ENCODE data around the gene RXFP4.

Gene RXFP4

GRCh38 chr1:155911156-155912055 lies 30.0 kb upstream of the RXFP4 start, which contains the start of gene RIT1:
Gene RIT1 (minus strand): TSS chr1:155911349. CDS start chr1:155910761, 588 bp downstream.
- Histone ChIP-seq H3K23ac (ENCODE audit: low read length in 2 of 2) (peak within 1 kb of the TSS in 1 of 2 experiments; percentile 66), H3K79me1 (replicated peaks; ENCODE audit: low read length, poor library complexity, severe bottlenecking) (peaks cover 9% of the 10 kb centered on the region), H3K27ac (ENCODE audit: low read length, poor library complexity, severe bottlenecking) (peak within 1 kb of the TSS; percentile 63), H2AFZ (ENCODE audit: low read depth, low read length) (peak within 1 kb of the TSS; percentile 60), H3K4me1 (ENCODE audit: control insufficient read depth, insufficient read depth, low read depth, low read length) (peaks cover 2% of the 10 kb centered on the region), H2BK120ac (ENCODE audit: low read depth, low read length) (peak within 1 kb of the TSS; percentile 52), H4K91ac (ENCODE audit: low read length) (peak within 1 kb of the TSS; percentile 80), H2BK12ac (ENCODE audit: low read length in 2 of 2) (peak within 1 kb of the TSS in 1 of 2 experiments; percentile 72), H3K9ac (ENCODE audit: low read length) (peak within 1 kb of the TSS; percentile 99), H3K4me2 (ENCODE audit: low read length, poor library complexity, severe bottlenecking) (peak within 1 kb of the TSS; percentile 95), H2AK5ac (ENCODE audit: low read length, severe bottlenecking) (peak within 1 kb of the TSS; percentile 98), H3K4ac (ENCODE audit: low read depth in 1 of 2, low read length in 2 of 2) (peak within 1 kb of the TSS; percentile 46 to 99), H2BK5ac (ENCODE audit: low read depth, low read length, poor library complexity, severe bottlenecking) (no peak within 1 kb of the TSS), H4K8ac (ENCODE audit: low read length) (peak within 1 kb of the TSS; percentile 52), H3K27me3 (ENCODE audit: control insufficient read depth in 1 of 2, insufficient read depth in 1 of 2, low read length in 2 of 2) (no peaks in the 10 kb centered on the region), H3K9me3 (ENCODE audit: control insufficient read depth, low read length) (no peaks in the 10 kb centered on the region), H3K18ac (ENCODE audit: low read depth in 1 of 2, low read length in 2 of 2) (peak within 1 kb of the TSS; percentile 77 to 97), H3K14ac (ENCODE audit: low read length in 2 of 2) (peak within 1 kb of the TSS in 1 of 2 experiments; percentile 95), H3K4me3 (ENCODE audit: insufficient read depth in 1 of 2, low read depth in 1 of 2, low read length in 2 of 2) (peak within 1 kb of the TSS; percentile 82 to 97), H2BK15ac (ENCODE audit: low read depth, poor library complexity, severe bottlenecking) (no peak within 1 kb of the TSS), H3K36me3 (ENCODE audit: control insufficient read depth in 1 of 2, insufficient read depth in 2 of 2, low read depth in 1 of 2, low read length in 2 of 2) (peaks cover 33 to 79% of the 10 kb centered on the region in 2 experiments)
- peak; percentile 92 for DNase-seq
- 10% methylated on average over 27 of the region's 34 CpGs for WGBS

- 85% methylated on average over 9 of the region's 11 CpGs for WGBS
Measured at GRCh38 chr1:155912056-155912536, 29.3 kb upstream of the RXFP4 start.

GRCh38 chr1:155913969-155914757 lies 27.3 kb upstream of the RXFP4 start:
- Histone ChIP-seq H4K91ac (ENCODE audit: low read length) (no peak overlapping the region), H3K9ac (ENCODE audit: low read length) (peak overlapping the region; percentile 74), H3K4ac (ENCODE audit: low read depth in 1 of 2, low read length in 2 of 2) (no peak overlapping the region), H3K4me1 (ENCODE audit: control insufficient read depth, insufficient read depth, low read depth, low read length) (peaks cover 2% of the 10 kb centered on the region), H3K4me2 (ENCODE audit: low read length, poor library complexity, severe bottlenecking) (no peak overlapping the region), H3K9me3 (ENCODE audit: control insufficient read depth, low read length) (no peaks in the 10 kb centered on the region), H2BK15ac (ENCODE audit: low read depth, poor library complexity, severe bottlenecking) (no peak overlapping the region), H4K8ac (ENCODE audit: low read length) (no peak overlapping the region), H3K27ac (ENCODE audit: low read length, poor library complexity, severe bottlenecking) (peak overlapping the region; percentile 51), H3K14ac (ENCODE audit: low read length in 2 of 2) (no peak overlapping the region), H2BK5ac (ENCODE audit: low read depth, low read length, poor library complexity, severe bottlenecking) (no peak overlapping the region), H3K79me1 (replicated peaks; ENCODE audit: low read length, poor library complexity, severe bottlenecking) (peaks cover 5% of the 10 kb centered on the region), H3K36me3 (ENCODE audit: control insufficient read depth in 1 of 2, insufficient read depth in 2 of 2, low read depth in 1 of 2, low read length in 2 of 2) (peaks cover 22 to 82% of the 10 kb centered on the region in 2 experiments), H3K23ac (ENCODE audit: low read length in 2 of 2) (no peak overlapping the region), H2AK5ac (ENCODE audit: low read length, severe bottlenecking) (no peak overlapping the region), H3K27me3 (ENCODE audit: control insufficient read depth in 1 of 2, insufficient read depth in 1 of 2, low read length in 2 of 2) (no peaks in the 10 kb centered on the region), H2BK120ac (ENCODE audit: low read depth, low read length) (no peak overlapping the region), H2BK12ac (ENCODE audit: low read length in 2 of 2) (no peak overlapping the region), H2AFZ (ENCODE audit: low read depth, low read length) (no peak overlapping the region), H3K18ac (ENCODE audit: low read depth in 1 of 2, low read length in 2 of 2) (no peak overlapping the region), H3K4me3 (ENCODE audit: insufficient read depth in 1 of 2, low read depth in 1 of 2, low read length in 2 of 2) (no peak overlapping the region)
- WGBS = 60% methylated on average over 1 of the region's 6 CpGs
- peak; percentile 83 for DNase-seq

More at GRCh38 chr1:155912056-155912536, 29.3 kb upstream of the RXFP4 start:
- Histone ChIP-seq H2BK15ac (ENCODE audit: low read depth, poor library complexity, severe bottlenecking) (no peak overlapping the region), H3K9ac (ENCODE audit: low read length) (peak overlapping the region; percentile 99), H4K91ac (ENCODE audit: low read length) (no peak overlapping the region), H3K36me3 (ENCODE audit: control insufficient read depth in 1 of 2, insufficient read depth in 2 of 2, low read depth in 1 of 2, low read length in 2 of 2) (peaks cover 27 to 81% of the 10 kb centered on the region in 2 experiments), H3K79me1 (replicated peaks; ENCODE audit: low read length, poor library complexity, severe bottlenecking) (peaks cover 8% of the 10 kb centered on the region), H2BK5ac (ENCODE audit: low read depth, low read length, poor library complexity, severe bottlenecking) (no peak overlapping the region), H3K4me3 (ENCODE audit: insufficient read depth in 1 of 2, low read depth in 1 of 2, low read length in 2 of 2) (peak overlapping the region in 1 of 2 experiments; percentile 97), H2BK120ac (ENCODE audit: low read depth, low read length) (no peak overlapping the region), H2AFZ (ENCODE audit: low read depth, low read length) (no peak overlapping the region), H3K4me1 (ENCODE audit: control insufficient read depth, insufficient read depth, low read depth, low read length) (peaks cover 2% of the 10 kb centered on the region), H3K14ac (ENCODE audit: low read length in 2 of 2) (no peak overlapping the region), H3K27me3 (ENCODE audit: control insufficient read depth in 1 of 2, insufficient read depth in 1 of 2, low read length in 2 of 2) (no peaks in the 10 kb centered on the region), H3K23ac (ENCODE audit: low read length in 2 of 2) (no peak overlapping the region), H2AK5ac (ENCODE audit: low read length, severe bottlenecking) (no peak overlapping the region), H3K9me3 (ENCODE audit: control insufficient read depth, low read length) (no peaks in the 10 kb centered on the region), H3K4me2 (ENCODE audit: low read length, poor library complexity, severe bottlenecking) (no peak overlapping the region), H3K4ac (ENCODE audit: low read depth in 1 of 2, low read length in 2 of 2) (no peak overlapping the region), H3K27ac (ENCODE audit: low read length, poor library complexity, severe bottlenecking) (peak overlapping the region; percentile 63), H3K18ac (ENCODE audit: low read depth in 1 of 2, low read length in 2 of 2) (no peak overlapping the region), H2BK12ac (ENCODE audit: low read length in 2 of 2) (no peak overlapping the region), H4K8ac (ENCODE audit: low read length) (no peak overlapping the region)
- DNase-seq = no peak

Measured in mesenchymal stem cell (in vitro differentiated cells and primary cell).